WERI-Rb-1 (cell line): ENCODE measurements around the gene SLC22A2.

Experiments
- DNase-seq: peaks from one replicate; pipeline ENCODE4 v3.0.0-alpha.2; 2020
- H3K27ac ChIP-seq: fragments of 250-450 bp; sonication (Bioruptor Pico); 2 replicates; pipeline ENCODE4 v1.5.1; 2020; ENCODE audit warnings: mild to moderate bottlenecking, moderate library complexity
- H3K27me3 ChIP-seq: fragments of 250-450 bp; sonication (Bioruptor Pico); 2 replicates; pipeline ENCODE4 v1.5.1; 2021; ENCODE audit warnings: mild to moderate bottlenecking, low read depth, moderate library complexity; ENCODE audit not compliant: insufficient read depth, severe bottlenecking
- H3K36me3 ChIP-seq: fragments of 250-450 bp; sonication (Bioruptor Pico); 2 replicates; pipeline ENCODE4 v1.5.1; 2020; ENCODE audit warnings: mild to moderate bottlenecking, moderate library complexity
- H3K4me3 ChIP-seq: 2 replicates; pipeline ENCODE4 v1.5.1; 2011; ENCODE audit warnings: low read depth, mild to moderate bottlenecking, control low read depth, low read length
- H3K9me3 ChIP-seq: fragments of 250-450 bp; sonication (Bioruptor Pico); 2 replicates; pipeline ENCODE4 v1.5.1; 2021; ENCODE audit warnings: mild to moderate bottlenecking, moderate library complexity; ENCODE audit not compliant: severe bottlenecking
- CTCF ChIP-seq: IDR thresholded peaks from 2 replicates; pipeline ENCODE4 v1.5.1; 2011; ENCODE audit warnings: low read depth, mild to moderate bottlenecking, control low read depth, inconsistent platforms, low read length

The SLC22A2 gene

GRCh38 chr6:160284575-160284974 lies 26.0 kb upstream of the SLC22A2 start:
- no peak for DNase-seq
- H3K36me3 ChIP-seq = no peaks in the 10 kb centered on the region
- H3K27me3 ChIP-seq = peaks cover 29% of the 10 kb centered on the region
- no peaks in the 10 kb centered on the region for H3K9me3 ChIP-seq
- H3K4me3 ChIP-seq = no peak overlapping the region
- no peak overlapping the region for H3K27ac ChIP-seq
- no peak for TF ChIP-seq CTCF

GRCh38 chr6:160282444-160282843 lies 23.8 kb upstream of the SLC22A2 start:
- Histone ChIP-seq H3K36me3 (no peaks in the 10 kb centered on the region), H3K27me3 (peaks cover 37% of the 10 kb centered on the region), H3K27ac (no peak overlapping the region), H3K4me3 (no peak overlapping the region), H3K9me3 (no peaks in the 10 kb centered on the region)
- no peak for TF ChIP-seq CTCF
- DNase-seq = no peak

GRCh38 chr6:160279850-160280249 lies 21.2 kb upstream of the SLC22A2 start:
- no peaks in the 10 kb centered on the region for H3K9me3 ChIP-seq
- no peak for DNase-seq
- peaks cover 50% of the 10 kb centered on the region for H3K27me3 ChIP-seq
- H3K4me3 ChIP-seq = no peak overlapping the region
- no peak for TF ChIP-seq CTCF
- H3K27ac ChIP-seq = no peak overlapping the region
- H3K36me3 ChIP-seq = no peaks in the 10 kb centered on the region

- H3K9me3 ChIP-seq = no peaks in the 10 kb centered on the region
- H3K27me3 ChIP-seq = peaks cover 55% of the 10 kb centered on the region
- no peak for DNase-seq
- H3K4me3 ChIP-seq = no peak overlapping the region
- no peaks in the 10 kb centered on the region for H3K36me3 ChIP-seq
- H3K27ac ChIP-seq = no peak overlapping the region
- no peak for TF ChIP-seq CTCF
Observed at GRCh38 chr6:160278786-160279310, 20.2 kb upstream of the SLC22A2 start.

GRCh38 chr6:160278311-160278710 lies 19.7 kb upstream of the SLC22A2 start:
- no peak for TF ChIP-seq CTCF
- DNase-seq = no peak
- no peak overlapping the region for H3K4me3 ChIP-seq

GRCh38 chr6:160277546-160277945 lies 18.9 kb upstream of the SLC22A2 start:
- DNase-seq = no peak
- TF ChIP-seq CTCF = no peak
- Histone ChIP-seq H3K4me3 (no peak overlapping the region), H3K27ac (no peak overlapping the region), H3K36me3 (no peaks in the 10 kb centered on the region), H3K27me3 (peaks cover 59% of the 10 kb centered on the region), H3K9me3 (no peaks in the 10 kb centered on the region)

More at GRCh38 chr6:160278311-160278710, 19.7 kb upstream of the SLC22A2 start:
- H3K36me3 ChIP-seq = no peaks in the 10 kb centered on the region
- H3K27me3 ChIP-seq = peaks cover 60% of the 10 kb centered on the region
- H3K9me3 ChIP-seq = no peaks in the 10 kb centered on the region
- H3K27ac ChIP-seq = no peak overlapping the region
